NT2/D1 (cell line): Measurements from ENCODE around the gene MLF2.
A peak's percentile ranks its signal among the peaks of the same experiment; 100 is the strongest.

Source experiments
- DNase-seq: peaks from one replicate; pipeline ENCODE4 v3.0.0-alpha.2; 2011; ENCODE audit warnings: low read depth, low spot score
- H3K27me3 ChIP-seq: 2 replicates; pipeline ENCODE4 v1.6.0; 2011; ENCODE audit warnings: mild to moderate bottlenecking; ENCODE audit not compliant: insufficient read length, insufficient read depth
- H3K36me3 ChIP-seq: 2 replicates; pipeline ENCODE4 v1.6.1; 2011; ENCODE audit warnings: mild to moderate bottlenecking, low read length, mixed read lengths; ENCODE audit not compliant: insufficient read depth, insufficient read length
- H3K4me1 ChIP-seq: 2 replicates; pipeline ENCODE4 v1.5.1; 2011; ENCODE audit not compliant: insufficient read depth, insufficient read length
- H3K4me3 ChIP-seq: 2 replicates; pipeline ENCODE4 v1.5.1; 2011; ENCODE audit warnings: low read depth; ENCODE audit not compliant: insufficient read length
- H3K9ac ChIP-seq: 2 replicates; pipeline ENCODE4 v1.6.0; 2011; ENCODE audit warnings: low read depth; ENCODE audit not compliant: insufficient read length
- H3K9me3 ChIP-seq: 2 replicates; pipeline ENCODE4 v1.5.1; 2011; ENCODE audit warnings: mild to moderate bottlenecking, low read length; ENCODE audit not compliant: insufficient read depth
- SUZ12 ChIP-seq: IDR thresholded peaks from 2 replicates; pipeline ENCODE4 v1.6.1; 2011; ENCODE audit not compliant: insufficient read length, insufficient read depth; ENCODE audit errors: extremely low read depth
- YY1 ChIP-seq: IDR thresholded peaks from 2 replicates; pipeline ENCODE4 v1.6.1; 2011; ENCODE audit not compliant: insufficient read length, insufficient read depth
- ZNF274 ChIP-seq: IDR thresholded peaks from 2 replicates; pipeline ENCODE4 v1.6.1; 2011; ENCODE audit warnings: mild to moderate bottlenecking, low read depth, low read length

Gene MLF2, protein sequence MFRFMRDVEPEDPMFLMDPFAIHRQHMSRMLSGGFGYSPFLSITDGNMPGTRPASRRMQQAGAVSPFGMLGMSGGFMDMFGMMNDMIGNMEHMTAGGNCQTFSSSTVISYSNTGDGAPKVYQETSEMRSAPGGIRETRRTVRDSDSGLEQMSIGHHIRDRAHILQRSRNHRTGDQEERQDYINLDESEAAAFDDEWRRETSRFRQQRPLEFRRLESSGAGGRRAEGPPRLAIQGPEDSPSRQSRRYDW

DNA sequence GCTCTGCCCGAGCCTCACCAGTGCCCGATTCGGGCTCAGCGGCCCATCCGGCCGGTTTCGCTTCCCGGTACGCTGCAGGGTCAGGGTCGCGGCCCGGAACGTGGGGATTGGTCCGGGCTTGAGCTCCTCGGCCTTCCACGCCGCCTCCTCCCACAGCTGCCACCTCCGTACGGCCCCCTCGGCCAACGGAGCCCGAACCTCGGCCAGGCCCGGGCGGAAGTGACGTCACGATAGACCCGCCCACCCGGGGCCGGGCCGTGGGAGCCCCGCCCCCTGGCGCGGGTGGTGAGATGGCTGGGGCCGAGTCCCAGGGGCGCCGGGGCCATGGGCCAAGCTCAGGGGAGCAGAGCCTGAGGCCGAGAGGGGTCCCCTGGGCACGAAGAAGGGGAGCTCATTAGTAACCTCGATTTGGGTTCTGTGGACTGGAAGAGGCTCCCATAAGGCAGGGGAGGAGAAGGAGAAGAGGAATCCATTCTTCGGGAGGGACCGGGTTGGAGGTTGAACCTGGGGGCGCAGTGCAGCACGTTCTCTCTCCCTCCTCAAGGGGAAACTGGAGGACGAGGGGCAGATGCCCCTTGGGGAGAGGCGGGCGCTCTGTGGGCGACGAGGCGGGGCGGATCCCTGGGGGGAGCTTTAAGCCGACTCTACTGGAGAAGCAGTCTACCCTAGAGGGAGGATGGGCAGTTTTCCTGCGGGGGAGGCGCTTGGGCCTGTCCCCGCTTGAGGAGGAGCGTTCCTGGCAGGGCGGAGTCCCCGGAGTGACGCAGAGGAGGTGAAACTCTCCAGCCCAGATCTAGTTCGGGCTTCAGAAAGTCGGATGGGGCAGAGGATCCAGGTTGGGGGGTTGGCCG, at the start of gene MLF2:
Gene MLF2 (minus strand): TSS at position 221 of the 851 bp plus-strand sequence. CDS start 807 bp downstream, outside the sequence.
- peak within 1 kb of the TSS; percentile 100 for H3K9ac ChIP-seq

DNA sequence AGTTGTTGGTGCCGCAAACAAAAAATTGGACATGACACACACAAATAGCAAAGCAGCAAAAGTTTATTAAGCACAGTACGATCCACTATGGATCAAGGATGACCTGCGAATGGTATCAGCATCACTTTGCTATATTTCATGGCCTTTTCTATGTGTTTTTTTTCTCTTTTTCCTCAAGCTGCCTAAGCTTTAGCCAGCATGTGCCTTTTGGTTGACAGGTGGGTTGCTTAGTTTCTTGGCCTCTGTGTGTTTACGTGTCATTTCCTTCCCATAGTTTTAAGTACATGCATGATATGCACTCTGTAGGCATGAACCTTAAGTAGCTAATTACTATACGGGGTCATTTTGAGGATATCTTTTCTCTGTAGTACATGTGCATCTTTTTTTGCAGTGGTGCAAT, 46.2 kb upstream of the MLF2 start:
- H3K4me1 ChIP-seq: no peaks in the 10 kb centered on the region
- no peaks in the 10 kb centered on the region for H3K36me3 ChIP-seq
- no peaks in the 10 kb centered on the region; the same call in 1 of the 2 replicates for H3K9me3 ChIP-seq
- H3K9ac ChIP-seq: no peak overlapping the region
- DNase-seq: no peak
- no peaks in the 10 kb centered on the region for H3K27me3 ChIP-seq
- H3K4me3 ChIP-seq: no peak overlapping the region
- TF ChIP-seq SUZ12: no peak
- TF ChIP-seq YY1: no peak
- no peak for TF ChIP-seq ZNF274

More for the DNA sequence above, at the start of gene MLF2:
- DNase-seq: peak; percentile 100
- peak within 1 kb of the TSS; percentile 99 for H3K4me3 ChIP-seq
- H3K36me3 ChIP-seq: peaks cover 42% of the 10 kb centered on the region
- peaks cover 13% of the 10 kb centered on the region for H3K4me1 ChIP-seq
- no peak for TF ChIP-seq ZNF274
- TF ChIP-seq SUZ12: no peak
- no peak for TF ChIP-seq YY1
- no peaks in the 10 kb centered on the region for H3K9me3 ChIP-seq
- H3K27me3 ChIP-seq: no peaks in the 10 kb centered on the region

DNA sequence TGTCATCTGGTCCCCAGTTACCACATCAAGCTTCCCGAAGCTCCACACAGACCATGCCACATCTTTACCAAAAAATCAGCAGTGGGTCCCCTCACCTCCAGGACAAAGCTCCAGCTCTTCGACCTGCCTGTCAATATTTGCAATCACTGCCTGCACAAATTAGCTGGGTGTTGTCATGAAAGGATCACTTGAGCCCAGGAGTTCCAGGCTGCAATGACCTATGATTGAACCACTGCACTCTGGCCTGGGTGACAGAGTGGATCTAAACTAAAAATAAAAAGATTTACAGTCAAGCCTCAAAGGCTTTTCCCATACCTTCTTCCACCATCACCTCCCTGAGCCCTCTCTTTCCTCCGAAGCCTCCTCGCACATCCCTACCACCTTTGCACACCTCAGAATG, 43.6 kb upstream of the MLF2 start:
- Histone ChIP-seq H3K4me1 (peaks cover 11% of the 10 kb centered on the region), H3K9me3 (no peaks in the 10 kb centered on the region), H3K27me3 (no peaks in the 10 kb centered on the region), H3K9ac (no peak overlapping the region), H3K36me3 (no peaks in the 10 kb centered on the region), H3K4me3 (no peak overlapping the region)
- TF ChIP-seq ZNF274 (no peak), SUZ12 (no peak), YY1 (no peak)
- no peak for DNase-seq

DNA sequence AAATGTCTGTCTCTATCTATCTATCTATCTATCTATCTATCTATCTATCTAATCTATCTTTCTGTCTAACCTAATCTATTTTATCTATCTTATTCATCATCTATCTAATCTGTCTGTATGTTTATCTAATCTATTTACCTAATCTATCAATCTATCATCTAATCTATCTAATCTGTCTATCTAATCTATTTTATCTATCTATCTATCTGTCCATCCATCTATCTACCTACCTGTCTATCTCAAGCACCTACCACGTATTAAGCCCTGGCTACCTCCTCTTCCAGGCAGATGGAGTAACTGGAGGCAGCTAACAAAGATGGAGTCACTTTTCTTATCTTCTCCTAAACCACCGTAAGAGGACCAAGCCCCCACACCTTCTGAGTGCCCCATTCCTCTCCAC, 42.1 kb upstream of the MLF2 start:
- TF ChIP-seq YY1 (no peak), SUZ12 (no peak), ZNF274 (no peak)

DNA sequence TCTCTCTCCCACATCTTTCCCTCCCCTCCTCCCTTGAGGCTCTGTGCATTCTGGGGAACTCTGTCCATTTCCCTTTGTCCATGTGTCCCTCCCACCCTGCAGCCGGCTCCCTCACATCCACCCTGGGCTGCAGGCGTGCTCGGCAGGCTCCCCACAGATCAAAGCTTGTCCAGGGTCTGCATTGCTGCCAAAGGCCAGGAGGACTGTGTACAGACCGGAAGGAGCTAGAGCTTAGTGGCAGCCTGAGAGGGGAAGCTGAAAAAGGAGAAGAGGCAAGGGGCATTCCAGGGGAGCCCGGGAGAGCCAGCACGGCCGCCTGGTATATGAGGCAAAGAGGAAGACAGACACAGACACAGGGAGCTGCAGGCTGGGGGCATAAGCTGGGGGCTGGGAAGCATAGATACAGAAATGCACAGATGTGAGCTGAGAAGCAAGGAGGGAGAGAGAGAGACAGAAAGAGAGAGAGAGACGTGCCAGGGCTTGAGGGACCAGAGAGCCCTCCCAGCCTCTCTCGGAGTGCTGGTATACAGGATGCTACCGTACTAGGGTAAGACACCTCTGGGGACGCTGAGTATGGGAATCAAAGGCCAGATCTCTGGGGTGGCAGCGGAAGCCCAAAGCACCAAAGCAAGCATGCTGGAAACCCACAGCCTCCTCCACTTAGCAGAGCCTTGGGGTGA, 39.7 kb upstream of the MLF2 start:
- Histone ChIP-seq H3K36me3 (no peaks in the 10 kb centered on the region), H3K4me1 (peaks cover 24% of the 10 kb centered on the region), H3K4me3 (no peak overlapping the region), H3K9ac (peak overlapping the region; percentile 6), H3K27me3 (no peaks in the 10 kb centered on the region), H3K9me3 (no peaks in the 10 kb centered on the region)
- no peak for DNase-seq
- TF ChIP-seq YY1 (no peak), ZNF274 (no peak), SUZ12 (no peak)

More for the DNA sequence above, 42.1 kb upstream of the MLF2 start:
- H3K9me3 ChIP-seq: no peaks in the 10 kb centered on the region
- no peak for DNase-seq
- no peaks in the 10 kb centered on the region for H3K27me3 ChIP-seq
- peaks cover 11% of the 10 kb centered on the region for H3K4me1 ChIP-seq
- no peaks in the 10 kb centered on the region for H3K36me3 ChIP-seq
- H3K9ac ChIP-seq: no peak overlapping the region
- H3K4me3 ChIP-seq: no peak overlapping the region

DNA sequence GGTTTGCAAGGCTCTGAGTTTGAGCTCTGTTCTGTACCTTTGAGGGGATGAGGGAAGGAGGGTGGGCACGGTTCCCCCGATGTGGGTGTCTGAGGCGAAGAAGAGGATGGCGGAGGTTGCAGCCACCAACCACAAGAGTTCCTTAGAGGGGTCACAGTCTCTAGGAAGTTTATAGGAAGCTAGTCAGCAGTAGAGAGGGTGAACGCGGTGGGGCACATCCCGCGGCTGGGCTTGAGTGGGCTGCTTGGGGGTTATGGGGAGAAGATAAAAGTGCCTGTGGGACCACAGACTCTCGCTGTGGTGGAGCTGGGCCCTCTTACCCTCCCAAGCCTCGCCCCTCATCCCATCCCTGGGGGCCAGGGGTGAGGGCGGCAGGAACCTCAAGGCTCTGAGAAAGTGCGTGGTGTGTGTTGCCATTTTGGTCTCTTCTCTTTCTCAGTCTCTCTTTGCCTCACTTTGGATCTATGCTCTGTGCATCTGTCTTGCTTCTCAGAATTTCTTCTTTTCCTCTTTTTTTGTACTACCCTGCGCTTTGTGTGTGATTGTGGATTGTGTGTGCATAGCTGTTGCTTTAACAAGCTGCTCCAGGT, 39.1 kb upstream of the MLF2 start:
- no peak overlapping the region for H3K4me3 ChIP-seq
- no peak for TF ChIP-seq YY1
- TF ChIP-seq SUZ12: no peak
- DNase-seq: no peak

More for the DNA sequence above, 39.1 kb upstream of the MLF2 start:
- H3K9ac ChIP-seq: no peak overlapping the region
- H3K27me3 ChIP-seq: no peaks in the 10 kb centered on the region
- H3K36me3 ChIP-seq: no peaks in the 10 kb centered on the region
- no peaks in the 10 kb centered on the region for H3K9me3 ChIP-seq
- H3K4me1 ChIP-seq: peaks cover 24% of the 10 kb centered on the region
